GM19463 (cell line): ENCODE results near the gene NPPB.

Source experiments
- ATAC-seq: cut with Tn5 transposase; IDR thresholded peaks from one replicate; pipeline ENCODE4 v1.9.1; 2021; ENCODE audit warnings: mild to moderate bottlenecking, moderate library complexity; ENCODE audit not compliant: unreplicated experiment

NPPB gene

DNA sequence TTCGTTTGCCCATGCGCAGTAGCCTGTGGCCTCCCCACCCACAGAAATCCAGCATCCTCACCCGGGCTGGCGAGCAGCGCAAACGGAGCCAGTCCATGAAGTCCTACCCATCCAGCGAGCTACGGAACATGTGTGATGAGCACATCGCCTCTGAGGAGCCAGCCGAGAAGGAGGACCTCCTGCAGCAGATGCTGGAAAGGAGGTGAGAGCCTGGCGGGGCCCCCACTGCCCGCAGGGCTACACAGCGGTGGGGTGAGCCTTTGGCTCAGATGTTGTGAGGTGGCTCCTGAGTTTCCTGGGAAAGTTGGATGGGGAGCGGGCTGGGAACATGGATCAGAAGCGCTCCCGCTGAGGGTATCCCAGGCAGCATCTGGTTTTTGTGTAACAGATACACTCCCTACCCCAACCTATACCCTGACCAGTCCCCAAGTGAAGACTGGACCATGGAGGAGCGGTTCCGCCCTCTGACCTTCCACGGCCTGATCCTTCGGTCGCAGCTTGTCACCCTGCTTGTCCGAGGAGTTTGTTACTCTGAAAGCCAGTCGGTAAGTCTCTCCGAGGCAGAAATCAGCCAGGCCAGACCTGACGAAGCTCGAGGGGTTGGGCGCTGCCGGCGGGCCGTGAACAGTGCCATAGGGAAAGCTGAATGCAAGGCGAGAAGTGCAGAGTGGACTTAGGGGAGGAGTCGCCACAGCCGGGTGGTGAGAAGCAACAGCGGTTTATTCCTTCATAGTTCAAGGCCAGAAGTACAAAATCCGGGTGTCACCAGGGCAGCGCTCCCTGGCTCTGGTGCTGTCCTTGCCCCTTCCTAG lies 21.6 kb downstream of the NPPB start:
- ATAC-seq: no peak

DNA sequence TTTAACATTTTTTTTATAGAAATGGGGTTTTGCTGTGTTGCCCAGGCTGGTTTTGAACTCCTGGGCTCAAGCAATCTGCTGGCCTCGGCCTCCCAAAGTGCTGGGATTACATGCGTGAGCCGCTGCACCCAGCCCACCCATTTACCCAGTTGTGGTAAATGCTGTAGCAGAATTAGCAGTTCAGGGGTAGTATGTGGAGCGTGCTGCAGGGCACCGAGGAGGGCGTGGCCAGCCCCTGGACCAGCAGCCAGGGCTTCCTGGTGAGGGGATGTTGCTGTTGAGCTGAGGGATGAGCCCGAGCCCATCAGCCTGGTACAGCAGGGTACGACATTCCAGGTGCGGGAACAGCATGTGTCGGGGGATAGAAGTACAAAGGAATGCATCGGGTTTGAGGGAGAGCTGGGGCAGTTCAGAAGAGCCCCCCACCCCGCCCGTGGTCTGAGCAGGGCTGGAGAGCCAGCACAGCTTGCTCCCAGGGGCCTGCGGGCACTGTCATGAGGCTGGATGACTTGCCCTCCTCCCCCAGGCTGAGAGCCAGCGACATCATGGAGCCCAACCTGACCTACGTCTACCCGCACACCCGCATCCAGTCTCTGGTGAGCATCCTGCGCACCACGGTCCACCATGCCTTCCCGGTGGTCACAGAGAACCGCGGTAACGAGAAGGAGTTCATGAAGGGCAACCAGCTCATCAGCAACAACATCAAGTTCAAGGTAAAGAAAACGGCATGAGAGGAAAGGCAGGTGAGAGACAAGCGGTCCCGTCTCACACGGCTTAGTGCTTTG lies 23.1 kb downstream of the NPPB start:
- no peak for ATAC-seq

DNA sequence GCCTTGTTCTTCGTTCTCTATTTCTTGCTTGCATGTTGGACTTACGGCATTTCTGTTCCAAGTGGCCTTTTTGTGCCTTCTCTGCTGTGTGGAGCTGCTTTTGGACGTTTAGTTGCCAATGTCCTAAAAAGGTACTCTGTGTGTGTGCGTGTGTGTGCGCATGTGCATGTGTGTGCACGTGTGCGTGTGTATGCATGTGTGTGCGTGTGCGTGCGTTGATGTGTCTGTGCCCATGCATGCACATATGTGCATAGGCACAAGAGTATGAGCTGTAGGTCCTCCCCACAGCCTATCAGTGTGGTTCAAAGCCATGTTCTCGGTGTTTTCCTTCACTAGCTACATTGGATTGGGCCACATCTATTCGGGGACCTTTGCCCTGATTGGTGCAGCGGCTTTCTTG lies 24.8 kb downstream of the NPPB start:
- no peak for ATAC-seq

DNA sequence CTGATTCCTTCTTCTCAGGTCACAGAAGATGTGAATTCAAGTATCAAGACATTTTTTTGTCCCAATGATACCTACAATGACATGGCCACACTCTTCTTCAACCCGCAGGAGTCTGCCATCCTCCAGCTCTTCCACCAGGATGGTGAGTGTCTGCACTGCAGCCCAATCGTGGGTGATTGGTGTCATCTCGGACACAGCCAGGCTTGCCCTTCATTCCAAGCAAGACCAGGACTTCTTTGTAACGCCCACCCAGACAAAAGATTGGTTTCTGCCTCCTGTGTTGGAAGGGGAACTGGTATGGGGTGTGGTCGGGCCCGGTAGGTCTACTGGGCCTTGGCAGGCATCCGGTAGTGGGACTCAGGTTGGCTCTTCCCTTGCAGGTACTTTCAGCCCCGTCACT lies 25.2 kb downstream of the NPPB start:
- no peak for ATAC-seq

DNA sequence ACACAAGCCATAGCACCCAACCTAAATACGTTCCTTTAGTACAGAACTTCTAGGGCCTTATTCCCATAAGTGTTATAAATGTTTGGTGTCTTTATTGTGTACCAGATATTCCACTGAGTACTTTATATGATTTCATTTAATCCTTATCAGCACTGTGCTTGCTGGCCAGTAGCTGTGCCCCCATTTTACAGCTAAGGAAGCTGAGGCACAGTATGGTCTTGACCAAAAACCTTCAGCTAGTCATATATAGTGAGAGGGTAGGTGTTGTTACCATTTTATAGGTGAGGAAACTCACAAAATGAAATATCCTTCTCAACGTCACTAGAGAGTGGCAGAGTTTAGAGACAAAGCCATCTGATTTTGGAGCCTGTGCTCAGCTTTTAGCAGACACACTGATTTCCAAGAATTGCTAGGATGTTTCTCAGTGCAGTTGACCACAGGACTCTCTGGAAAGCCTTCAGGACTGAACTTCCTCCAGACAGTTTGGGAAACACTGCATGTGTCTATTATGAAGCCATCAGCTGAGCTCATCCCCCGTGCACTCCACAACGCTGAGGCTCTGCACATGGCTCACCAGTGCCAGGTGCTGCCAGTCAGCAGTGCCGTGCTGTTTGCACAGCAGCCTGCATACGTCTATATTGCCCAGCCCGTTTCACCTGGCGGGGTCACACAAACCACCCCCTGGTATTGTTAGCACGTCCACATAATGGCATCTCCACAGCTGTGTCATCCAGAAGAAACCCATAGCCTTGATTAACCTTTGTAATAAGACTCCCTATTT lies 26.6 kb downstream of the NPPB start:
- no peak for ATAC-seq

DNA sequence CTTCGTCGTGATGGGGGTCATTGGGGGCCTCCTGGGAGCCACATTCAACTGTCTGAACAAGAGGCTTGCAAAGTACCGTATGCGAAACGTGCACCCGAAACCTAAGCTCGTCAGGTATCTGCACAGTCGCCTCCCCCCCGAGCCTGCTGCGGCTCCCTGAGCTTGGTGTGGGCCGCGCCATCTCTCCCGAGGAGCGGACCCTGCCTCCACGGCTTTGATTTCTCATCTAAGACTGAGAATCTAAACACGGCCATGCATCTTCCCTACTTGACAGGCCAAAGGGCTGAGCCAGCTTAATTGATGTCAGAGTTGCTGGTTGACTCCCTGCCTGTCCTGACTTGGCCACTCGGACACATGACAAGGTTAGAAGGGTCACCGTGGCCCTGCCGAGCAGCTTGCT lies 30.2 kb downstream of the NPPB start:
- no peak for ATAC-seq

DNA sequence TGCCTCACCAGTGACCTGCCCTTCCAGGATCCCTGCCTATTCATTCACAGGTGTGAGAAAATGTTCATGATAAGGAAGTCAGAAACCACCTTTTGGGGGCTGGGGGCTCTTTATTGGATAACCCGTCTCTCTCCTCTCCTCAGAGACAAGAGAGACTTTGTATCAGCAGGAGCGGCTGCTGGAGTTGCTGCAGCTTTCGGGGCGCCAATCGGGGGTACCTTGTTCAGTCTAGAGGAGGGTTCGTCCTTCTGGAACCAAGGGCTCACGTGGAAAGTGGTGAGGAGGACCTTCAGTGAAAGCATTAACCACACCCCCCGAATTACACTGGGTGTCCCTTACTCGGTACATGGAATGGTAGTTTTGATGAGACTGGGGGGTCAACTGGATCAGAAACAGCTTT lies 31.8 kb downstream of the NPPB start:
- no peak for ATAC-seq

DNA sequence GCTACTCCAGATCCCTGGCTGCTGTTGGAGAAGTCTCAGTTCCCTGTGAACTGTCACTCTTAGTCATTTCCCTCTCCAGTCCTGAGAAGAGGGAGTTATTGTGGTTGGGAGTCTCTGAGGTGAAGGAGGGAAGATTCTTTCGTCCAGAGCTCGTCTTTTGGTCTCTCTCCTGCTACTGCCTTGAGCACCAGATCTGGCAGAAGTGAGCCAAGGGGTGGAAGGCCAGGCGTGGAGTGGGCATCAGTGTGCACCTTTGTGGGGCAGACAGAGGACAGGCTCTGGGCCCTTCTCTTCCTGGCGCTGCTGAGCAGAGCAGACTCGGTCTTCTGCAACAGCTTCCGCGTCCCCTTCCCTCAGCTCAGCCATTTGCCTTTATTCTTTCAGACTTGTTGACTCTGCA lies 33.6 kb downstream of the NPPB start:
- ATAC-seq: no peak

DNA sequence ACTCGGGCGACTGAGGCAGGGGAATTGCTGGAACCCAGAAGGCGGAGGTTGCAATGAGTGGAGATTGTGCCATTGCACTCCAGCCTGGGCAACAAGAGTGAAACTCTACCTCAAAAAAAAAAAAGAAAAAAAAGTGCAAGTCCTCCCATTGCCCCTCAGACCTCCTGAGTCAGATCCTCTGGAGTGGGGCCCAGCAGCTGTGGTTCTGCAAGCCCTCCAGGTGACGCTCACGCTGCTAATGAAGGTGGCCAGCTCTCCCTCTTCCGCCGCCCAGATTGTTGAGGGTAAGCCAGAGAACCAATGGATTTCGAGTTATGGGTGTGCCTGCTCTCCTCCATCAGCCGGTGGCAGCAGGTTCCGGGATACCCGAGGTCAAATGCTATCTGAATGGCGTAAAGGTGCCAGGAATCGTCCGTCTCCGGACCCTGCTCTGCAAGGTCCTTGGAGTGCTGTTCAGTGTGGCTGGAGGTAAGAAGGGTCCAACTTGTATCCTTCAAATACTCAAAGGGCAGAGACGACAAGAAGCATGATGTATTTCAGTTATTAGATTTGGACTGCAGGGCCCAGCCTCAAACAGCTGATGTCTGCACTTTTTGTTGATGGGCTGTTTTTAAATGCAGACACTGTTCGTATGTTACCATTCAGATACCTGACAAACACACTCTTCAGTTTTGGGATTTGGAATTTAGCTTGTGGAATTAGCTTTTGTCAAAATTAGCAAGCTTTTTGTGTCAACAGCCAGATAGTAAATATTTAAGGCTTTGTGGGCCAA lies 35.2 kb downstream of the NPPB start:
- no peak for ATAC-seq

DNA sequence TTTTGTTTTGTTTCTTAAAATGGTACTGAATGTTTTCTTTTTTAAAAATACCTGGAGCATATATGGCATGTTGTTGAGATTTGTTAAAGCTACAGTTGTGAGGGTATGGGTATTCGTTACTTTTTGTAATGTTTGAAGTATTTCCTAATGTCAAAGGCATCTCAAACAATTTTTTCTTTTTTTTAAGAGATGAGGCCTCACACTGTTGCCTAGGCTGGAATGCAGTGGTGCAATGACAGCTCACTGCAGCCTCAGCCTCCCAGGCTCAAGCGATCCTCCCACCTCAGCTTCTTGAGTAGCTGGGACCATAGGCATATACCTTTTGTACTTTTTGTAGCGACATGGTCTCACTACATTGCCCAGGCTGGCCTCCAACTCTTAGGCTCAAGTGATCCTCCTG lies 36.7 kb downstream of the NPPB start:
- no peak for ATAC-seq

DNA sequence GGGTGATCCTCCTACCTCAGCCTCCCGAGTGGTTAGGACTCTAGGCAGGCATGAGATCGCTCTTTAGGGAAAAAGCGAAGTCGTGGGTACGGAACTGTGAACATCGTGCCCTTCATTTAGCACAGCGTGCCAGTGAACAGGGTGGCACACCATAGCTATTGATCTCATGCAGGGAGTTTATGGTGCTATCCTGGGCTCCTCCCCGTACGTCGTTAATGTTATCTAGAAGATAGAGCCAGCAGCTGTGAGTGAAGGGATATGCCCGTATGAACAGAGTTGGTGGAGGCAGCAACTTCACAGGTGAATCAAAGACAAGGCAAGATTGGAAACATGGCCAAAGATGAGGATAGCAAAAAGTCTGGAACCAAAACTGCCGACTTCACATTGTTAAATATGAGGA lies 41.6 kb downstream of the NPPB start:
- no peak for ATAC-seq

DNA sequence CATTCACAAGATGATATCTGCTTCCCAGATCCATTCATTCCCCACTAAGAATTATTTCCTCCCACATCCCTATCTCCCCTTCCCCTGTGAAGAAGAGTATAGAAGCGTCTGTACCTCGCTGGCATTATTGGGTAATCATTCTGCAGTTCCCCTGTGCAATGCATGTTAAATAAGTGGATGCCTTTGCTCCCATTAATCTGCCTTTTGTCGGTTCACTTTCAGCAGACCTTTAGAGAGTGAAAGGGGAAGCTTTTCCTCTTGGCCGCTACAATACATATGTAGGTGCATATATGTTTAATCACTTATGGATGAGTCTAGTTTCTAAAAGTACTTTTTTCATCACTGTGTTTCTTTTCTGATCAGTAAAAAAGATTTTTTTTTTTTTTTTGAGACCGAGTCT lies 45.7 kb downstream of the NPPB start:
- ATAC-seq: no peak
